Activated CD8-positive, alpha-beta memory T cell treated with anti-CD3 and anti-CD28 coated beads, Interleukin-2, amount 50 U/mL, for 24 hours (primary cell): ENCODE results near the gene EXO1.
"Not testable (repeated sequence)": the region's sequence is repeated elsewhere in the genome, so short reads cannot be mapped to it uniquely, and the experiment has no call there.

Experiments used
- DNase-seq: peaks from one replicate; pipeline ENCODE4 v3.0.0-alpha.2; 2020; ENCODE audit errors: extremely low read depth

The EXO1 gene

DNA sequence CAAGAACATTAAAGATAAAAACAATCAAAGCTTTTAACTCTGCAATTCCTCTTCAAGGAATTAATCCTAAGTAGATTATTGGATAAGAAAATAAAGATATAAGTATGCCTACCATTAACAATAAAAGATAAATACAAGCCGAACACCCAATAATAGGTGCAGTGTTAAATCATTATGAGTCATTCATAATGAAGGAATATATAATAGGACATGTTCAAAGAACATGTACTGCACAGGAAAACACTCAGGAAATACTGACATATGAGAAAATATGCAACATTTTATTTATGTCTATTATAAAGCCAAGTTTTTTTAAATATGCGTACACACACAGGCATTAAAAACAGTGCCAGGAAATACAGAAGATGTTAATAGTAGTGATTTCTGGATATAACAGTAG is 11.1 kb upstream of the EXO1 start:
- no peak for DNase-seq

DNA sequence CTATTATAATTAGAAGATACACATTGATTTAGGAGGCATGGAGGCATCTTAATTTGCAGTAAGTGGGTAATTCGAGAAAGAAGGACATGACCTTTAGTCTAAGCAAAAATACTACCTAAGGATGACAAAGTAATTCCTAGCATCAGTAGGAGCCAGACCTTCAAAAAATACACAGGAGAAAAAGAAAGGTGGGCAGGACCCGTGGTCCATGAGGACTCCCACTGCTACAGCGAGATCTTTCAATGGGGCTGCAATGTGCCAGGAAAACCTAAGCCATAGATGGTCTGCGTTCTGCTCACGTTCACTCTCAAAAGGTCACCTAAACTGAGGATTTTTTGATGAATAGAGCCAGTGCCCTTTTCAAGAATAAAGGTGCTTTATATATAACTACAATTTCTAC is 10.6 kb upstream of the EXO1 start:
- no peak for DNase-seq

- DNase-seq = no peak
Measured at GRCh38 chr1:241837901-241838300, 10.1 kb upstream of the EXO1 start.

- DNase-seq = no peak
Measured at GRCh38 chr1:241838897-241839296, 9.1 kb upstream of the EXO1 start.

GRCh38 chr1:241839369-241839979 is 8.5 kb upstream of the EXO1 start:
- DNase-seq = no peak

DNA sequence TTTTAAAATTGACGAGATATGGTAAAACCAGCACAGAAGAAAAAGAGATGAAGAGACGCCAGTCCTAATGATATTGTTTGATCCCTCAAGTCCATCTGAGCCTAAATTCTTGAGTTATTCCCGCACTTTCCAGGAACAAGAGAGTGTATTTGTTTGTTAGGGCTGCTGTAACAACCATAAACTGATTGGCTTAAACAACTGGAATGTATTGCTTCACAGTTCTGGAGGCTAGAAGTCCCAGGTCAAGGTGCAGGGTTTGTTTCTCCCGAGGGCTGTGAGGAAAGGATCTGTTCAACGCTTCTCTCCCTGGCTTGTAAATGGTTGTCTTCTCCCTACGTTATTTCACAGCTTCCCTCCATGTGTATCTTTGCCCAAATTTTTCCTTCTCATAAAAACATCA is 7.8 kb upstream of the EXO1 start:
- no peak for DNase-seq

DNA sequence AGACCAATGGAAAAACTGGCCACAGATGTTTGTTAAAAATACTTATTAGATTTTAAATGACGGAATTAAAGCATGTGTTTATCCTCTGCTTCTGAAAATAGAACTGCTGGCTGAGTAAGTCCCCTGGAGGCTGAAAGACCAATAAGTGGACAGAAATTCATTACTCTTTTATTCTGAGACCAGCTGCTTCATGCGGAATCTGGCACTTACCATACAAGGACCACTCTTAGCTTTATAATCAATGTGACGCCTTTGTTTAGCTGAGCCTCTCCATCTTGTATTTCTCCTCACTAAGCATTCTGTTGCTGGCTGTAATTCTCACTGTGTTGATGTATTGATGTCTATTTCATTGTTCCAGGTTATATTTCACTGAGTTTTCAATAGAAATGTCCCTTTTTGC is 6.3 kb upstream of the EXO1 start:
- no peak for DNase-seq

DNA sequence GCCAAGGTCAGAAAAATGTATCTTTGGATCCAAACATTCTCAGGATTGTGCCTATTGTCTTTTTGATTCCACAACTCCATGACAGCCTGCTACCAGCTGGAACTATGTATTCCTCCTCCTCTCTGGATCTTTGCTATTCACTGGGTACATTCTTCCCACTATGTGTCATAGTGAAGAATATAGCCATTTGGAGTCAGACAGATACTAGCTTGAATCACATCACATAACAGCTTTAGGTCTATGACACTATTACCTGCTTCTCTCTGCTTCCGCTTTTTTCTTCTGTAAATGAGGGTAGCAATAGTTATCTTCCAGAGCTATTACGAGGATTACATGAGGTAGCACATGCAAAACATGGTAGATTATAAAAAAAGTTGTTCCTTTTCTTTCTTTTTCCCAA is 5.4 kb upstream of the EXO1 start:
- DNase-seq = no peak

- DNase-seq = no peak
Measured at GRCh38 chr1:241844593-241844992, 3.4 kb upstream of the EXO1 start.

DNA sequence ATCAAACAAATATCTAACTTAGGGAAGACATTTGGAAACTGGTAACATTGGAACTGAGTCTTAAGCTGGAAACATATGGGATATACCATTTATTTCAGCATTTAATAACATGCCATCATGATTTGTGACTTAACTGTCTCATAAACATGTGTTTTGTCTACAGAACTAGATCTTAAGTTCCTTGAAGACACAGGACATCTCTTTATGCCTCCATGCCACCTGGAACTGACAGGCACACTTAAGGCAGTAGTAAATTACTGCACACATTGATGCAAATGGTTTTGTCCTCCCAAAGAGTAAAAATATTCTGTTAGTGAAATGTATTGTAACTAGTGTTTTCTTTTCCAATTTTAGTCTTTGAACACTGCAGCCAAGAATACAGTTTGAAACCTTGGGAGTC is 1.6 kb upstream of the EXO1 start:
- DNase-seq = no peak

DNA sequence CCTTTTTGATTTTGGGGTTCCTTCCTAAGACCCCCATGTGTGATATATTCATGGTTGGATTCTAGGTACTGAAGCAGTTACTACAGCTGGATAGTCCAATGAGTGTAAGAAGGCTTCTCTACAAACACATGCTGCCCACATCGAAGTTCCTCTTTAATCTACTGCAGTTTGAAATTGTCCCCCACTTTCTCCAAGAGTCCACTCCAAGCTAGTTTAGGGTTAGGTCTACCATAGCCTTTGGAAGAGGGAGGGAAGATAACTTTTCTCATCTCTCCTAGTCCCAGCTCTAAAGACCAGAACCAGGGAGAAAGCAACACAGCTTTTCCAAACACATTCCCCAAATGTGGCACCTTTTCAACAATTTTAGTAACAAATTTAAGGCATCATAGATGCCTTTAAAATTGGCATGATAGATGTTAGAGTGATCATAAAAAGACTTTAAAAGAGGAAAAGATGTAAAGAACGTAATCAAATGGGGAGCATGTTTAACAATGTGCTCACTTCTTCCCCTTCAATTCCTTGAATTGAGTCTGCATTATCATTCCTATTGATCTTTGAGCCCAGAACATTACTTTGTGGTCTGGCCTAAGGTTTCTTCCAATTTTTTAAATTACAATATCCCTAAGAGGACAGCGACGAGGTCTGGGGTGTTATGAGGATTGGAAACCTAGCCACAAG is 1.0 kb upstream of the EXO1 start:
- no peak for DNase-seq

DNA sequence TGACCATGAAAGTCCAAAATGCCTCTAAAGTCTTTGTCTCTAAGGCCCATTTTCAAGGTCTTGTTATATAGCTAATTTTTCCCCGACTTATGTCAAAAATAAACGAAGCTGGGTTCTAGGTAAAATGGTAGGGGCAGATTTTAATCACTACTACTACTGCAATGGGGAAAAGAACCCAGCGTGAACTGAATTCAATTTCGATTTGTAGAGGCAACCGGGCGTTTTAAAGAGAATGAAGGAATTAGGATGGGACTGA is 536 bp upstream of the EXO1 start:
- no peak for DNase-seq

DNA sequence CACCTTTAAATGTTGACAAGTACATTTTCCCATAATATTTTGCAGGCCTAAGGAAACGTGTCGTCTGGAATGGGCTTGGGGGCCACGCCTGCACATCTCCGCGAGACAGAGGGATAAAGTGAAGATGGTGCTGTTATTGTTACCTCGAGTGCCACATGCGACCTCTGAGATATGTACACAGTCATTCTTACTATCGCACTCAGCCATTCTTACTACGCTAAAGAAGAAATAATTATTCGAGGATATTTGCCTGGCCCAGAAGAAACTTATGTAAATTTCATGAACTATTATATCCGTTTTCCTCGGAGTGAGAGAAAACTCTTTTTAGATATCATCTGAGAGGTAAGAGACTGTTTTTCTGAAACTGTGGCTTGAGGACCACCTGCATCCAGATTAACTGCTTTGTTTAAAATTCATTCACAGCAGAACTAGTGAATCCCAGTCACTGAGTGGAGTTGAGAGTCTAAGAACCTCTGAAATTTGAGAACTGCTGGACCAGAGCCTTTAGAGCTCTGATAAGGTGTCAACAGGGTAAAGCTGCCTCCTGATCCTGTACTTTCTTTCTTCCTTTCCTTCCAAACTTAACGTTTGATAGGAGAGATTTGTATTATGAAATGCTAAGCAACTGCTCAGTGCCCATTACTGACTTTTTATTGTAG is 811 bp downstream of the EXO1 start:
- no peak for DNase-seq

DNA sequence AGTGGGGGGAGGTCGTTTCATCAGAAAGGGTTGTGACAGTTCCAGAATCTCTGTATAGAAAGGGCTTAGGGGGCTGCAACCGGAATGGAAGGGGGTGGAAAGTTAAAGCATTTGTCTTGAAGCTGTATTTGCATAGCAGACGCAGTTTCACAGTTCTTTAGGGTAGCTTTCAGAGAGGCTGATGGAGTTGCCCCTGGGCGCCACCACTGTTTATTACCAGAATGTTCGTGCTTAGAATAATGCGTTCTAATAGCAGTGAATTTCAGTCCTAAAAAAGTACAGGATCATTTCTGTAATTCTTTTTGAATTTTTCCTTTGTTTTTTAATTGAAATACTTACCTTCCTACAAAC is 1.3 kb downstream of the EXO1 start:
- DNase-seq = no peak

GRCh38 chr1:241855545-241856140 is 7.6 kb downstream of the EXO1 start:
- not testable (repeated sequence) for DNase-seq

DNA sequence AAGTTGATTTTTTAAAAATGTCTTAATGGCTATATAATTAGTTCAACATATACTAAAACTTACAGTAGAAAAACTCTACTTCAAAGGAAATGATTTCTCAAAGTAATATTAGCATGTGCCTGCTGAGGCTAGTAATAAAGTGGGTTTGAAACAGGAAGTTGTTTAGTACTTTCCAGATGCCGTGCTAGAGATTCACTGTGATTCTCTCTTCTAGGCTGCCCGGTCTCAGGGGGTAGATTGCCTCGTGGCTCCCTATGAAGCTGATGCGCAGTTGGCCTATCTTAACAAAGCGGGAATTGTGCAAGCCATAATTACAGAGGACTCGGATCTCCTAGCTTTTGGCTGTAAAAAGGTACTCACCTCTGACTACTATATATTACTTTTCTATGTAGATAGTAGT is 9.1 kb downstream of the EXO1 start:
- no peak for DNase-seq

- DNase-seq = no peak
Measured at GRCh38 chr1:241860922-241861321, 12.9 kb downstream of the EXO1 start.

GRCh38 chr1:241869022-241869421 is 21.0 kb downstream of the EXO1 start:
- DNase-seq = no peak

- DNase-seq = no peak
Measured at GRCh38 chr1:241870336-241870735, 22.3 kb downstream of the EXO1 start.

- DNase-seq = no peak
Measured at GRCh38 chr1:241870746-241871430, 22.9 kb downstream of the EXO1 start.

DNA sequence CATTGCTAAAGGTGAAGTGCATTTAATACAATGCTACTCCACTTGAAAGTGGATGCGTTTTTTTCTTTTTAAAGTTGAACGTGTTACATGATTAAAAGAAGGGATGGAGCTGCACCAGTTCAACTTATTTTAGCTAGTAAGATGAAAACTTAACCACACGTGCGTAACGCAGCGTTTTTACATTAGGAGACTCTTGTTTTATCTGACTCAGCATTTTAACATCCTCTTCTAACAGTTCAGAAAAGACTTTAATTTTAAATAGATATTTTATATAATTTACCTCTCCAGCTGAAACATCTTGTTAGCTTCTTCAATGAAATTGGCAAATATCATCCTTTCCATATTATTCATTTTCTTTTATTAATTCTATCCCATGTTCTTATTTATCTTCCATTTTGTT is 33.4 kb downstream of the EXO1 start:
- DNase-seq = no peak

GRCh38 chr1:241883159-241883558 is 35.2 kb downstream of the EXO1 start:
- DNase-seq = no peak

- no peak for DNase-seq
Measured at GRCh38 chr1:241888232-241888631, 40.2 kb downstream of the EXO1 start.
